ENCODE measurements around the gene PPP2R2D. TPM values are rescaled to one million over a fixed set of nuclear protein-coding genes. Genes with fewer than 3 reads are reported as not detected.

Gene PPP2R2D
- polyA plus RNA-seq, 1 donor (not counting 4 experiments of a cell fraction or from before 2014, with no cell fraction given), result 49.1 TPM

- Histone ChIP-seq H3K4me2 (ENCODE audit: control insufficient read depth, extremely low read depth, insufficient read depth, low read depth, low read length) (no peak overlapping the region), H3K36me3 (ENCODE audit: control insufficient read depth in 2 of 2, extremely low read depth in 1 of 2, insufficient read depth in 2 of 2, low read length in 2 of 2) (no peaks in the 10 kb centered on the region), H3K4me3 (ENCODE audit: control insufficient read depth in 2 of 3, extremely low read depth in 1 of 3, insufficient read depth in 2 of 3, low read depth in 1 of 3, low read length in 3 of 3) (no peak overlapping the region), H2AFZ (ENCODE audit: control insufficient read depth, low read length) (no peak overlapping the region), H4K20me1 (ENCODE audit: control insufficient read depth, extremely low read depth, insufficient read depth, low read length) (no peaks in the 10 kb centered on the region), H3K9me3 (ENCODE audit: control insufficient read depth, low read depth, low read length) (no peaks in the 10 kb centered on the region), H3K27ac (ENCODE audit: control insufficient read depth, insufficient read depth, low read length) (no peak overlapping the region), H3K27me3 (ENCODE audit: control insufficient read depth, extremely low read depth, insufficient read depth, low read length) (no peaks in the 10 kb centered on the region), H3K9ac (ENCODE audit: control insufficient read depth, extremely low read depth, insufficient read depth, low read length) (no peak overlapping the region), H3K4me1 (ENCODE audit: control insufficient read depth, extremely low read depth, insufficient read depth, low read length) (no peaks in the 10 kb centered on the region), H3K79me2 (ENCODE audit: control insufficient read depth, insufficient read depth, low read length) (no peaks in the 10 kb centered on the region), H3K9me1 (ENCODE audit: control insufficient read depth, extremely low read depth, insufficient read depth, low read length) (no peaks in the 10 kb centered on the region)
- FAIRE-seq (no peak), DNase-seq (ENCODE audit: low read depth, low spot score) (no peak)
- TF ChIP-seq EZH2 (IDR thresholded peaks at IDR 0.05; ENCODE audit: low read length) (no peak), CTCF (optimal IDR thresholded peaks at IDR 0.05 in 1 of 3, IDR thresholded peaks at IDR 0.05 in 1 of 3, conservative IDR thresholded peaks at IDR 0.05 in 1 of 3; ENCODE audit: extremely low read depth in 1 of 3, insufficient read depth in 2 of 3, low read length in 3 of 3) (no peak)
- dilution Hi-C loops (cut with MboI; ENCODE audit: extremely low pct_ligation_motif_present, low sequenced_read_pairs), result no loop called here
Measured at GRCh38 chr10:131880016-131880590, 20.7 kb upstream of the PPP2R2D start.

GRCh38 chr10:131881104-131881880 is 19.5 kb upstream of the PPP2R2D start:
- no peak overlapping the region for H2AFZ ChIP-seq (ENCODE audit: control insufficient read depth, low read length)
- H4K20me1 ChIP-seq (ENCODE audit: control insufficient read depth, extremely low read depth, insufficient read depth, low read length), result no peaks in the 10 kb centered on the region
- no peak for TF ChIP-seq EZH2 (IDR thresholded peaks at IDR 0.05; ENCODE audit: low read length)
- TF ChIP-seq CTCF (optimal IDR thresholded peaks at IDR 0.05 in 1 of 3, IDR thresholded peaks at IDR 0.05 in 1 of 3, conservative IDR thresholded peaks at IDR 0.05 in 1 of 3; ENCODE audit: extremely low read depth in 1 of 3, insufficient read depth in 2 of 3, low read length in 3 of 3), result no peak
- H3K9me3 ChIP-seq (ENCODE audit: control insufficient read depth, low read depth, low read length), result no peaks in the 10 kb centered on the region
- no peak overlapping the region for H3K4me2 ChIP-seq (ENCODE audit: control insufficient read depth, extremely low read depth, insufficient read depth, low read depth, low read length)
- no peak overlapping the region for H3K9ac ChIP-seq (ENCODE audit: control insufficient read depth, extremely low read depth, insufficient read depth, low read length)
- no peaks in the 10 kb centered on the region for H3K9me1 ChIP-seq (ENCODE audit: control insufficient read depth, extremely low read depth, insufficient read depth, low read length)
- no peak overlapping the region for H3K4me3 ChIP-seq (ENCODE audit: control insufficient read depth in 2 of 3, extremely low read depth in 1 of 3, insufficient read depth in 2 of 3, low read depth in 1 of 3, low read length in 3 of 3)
- FAIRE-seq, result no peak
- H3K4me1 ChIP-seq (ENCODE audit: control insufficient read depth, extremely low read depth, insufficient read depth, low read length), result peaks cover 3% of the 10 kb centered on the region
- H3K36me3 ChIP-seq (ENCODE audit: control insufficient read depth in 2 of 2, extremely low read depth in 1 of 2, insufficient read depth in 2 of 2, low read length in 2 of 2), result no peaks in the 10 kb centered on the region
- dilution Hi-C loops (cut with MboI; ENCODE audit: extremely low pct_ligation_motif_present, low sequenced_read_pairs), result no loop called here
- no peak overlapping the region for H3K27ac ChIP-seq (ENCODE audit: control insufficient read depth, insufficient read depth, low read length)
- H3K27me3 ChIP-seq (ENCODE audit: control insufficient read depth, extremely low read depth, insufficient read depth, low read length), result no peaks in the 10 kb centered on the region
- DNase-seq (ENCODE audit: low read depth, low spot score), result no peak
- H3K79me2 ChIP-seq (ENCODE audit: control insufficient read depth, insufficient read depth, low read length), result no peaks in the 10 kb centered on the region

Data from keratinocyte (primary cell).